ENCODE data around the gene MUC2. TPM values are rescaled to one million over a fixed set of nuclear protein-coding genes. Genes with fewer than 3 reads are reported as not detected.

MUC2 gene
- total RNA-seq, 1 donor from 2014 or later: not detected

DNA sequence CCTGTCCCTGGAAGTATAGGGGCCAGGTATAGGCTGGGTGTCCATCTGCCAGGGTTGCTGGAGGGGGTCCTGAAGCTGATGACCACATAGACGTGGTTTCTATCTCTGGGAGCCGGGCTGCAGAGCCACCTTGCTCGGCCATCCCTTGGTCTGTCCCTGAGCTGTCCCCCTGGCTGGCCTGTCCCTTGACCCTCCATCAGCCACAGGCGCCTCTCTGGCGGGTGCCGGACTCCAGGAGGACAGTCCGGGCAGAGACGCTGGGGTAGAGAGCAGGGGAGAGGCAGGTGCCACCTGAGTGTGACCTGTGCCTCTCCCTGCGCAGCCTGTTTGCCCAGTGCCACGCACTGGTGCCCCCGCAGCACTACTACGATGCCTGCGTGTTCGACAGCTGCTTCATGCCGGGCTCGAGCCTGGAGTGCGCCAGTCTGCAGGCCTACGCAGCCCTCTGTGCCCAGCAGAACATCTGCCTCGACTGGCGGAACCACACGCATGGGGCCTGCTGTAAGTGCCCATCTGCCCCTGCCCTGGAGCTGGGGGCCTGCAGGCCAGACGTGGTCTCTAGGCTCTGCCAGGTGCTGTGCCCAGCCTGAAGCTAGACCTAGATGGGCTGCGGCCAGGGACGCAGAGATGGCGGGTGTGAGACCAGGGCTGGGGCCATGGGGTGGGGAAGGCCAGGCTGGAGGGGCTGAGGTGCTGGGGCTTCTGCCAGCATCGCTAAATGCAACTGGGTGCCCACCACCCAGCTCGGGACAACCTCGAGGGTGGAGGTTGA, 29.9 kb downstream of the MUC2 start:
- Mint-ChIP-seq H3K27me3 (ENCODE audit: unreplicated experiment) (peaks cover 4% of the 10 kb centered on the region), H3K36me3 (ENCODE audit: unreplicated experiment) (no peaks in the 10 kb centered on the region), H3K9me3 (ENCODE audit: unreplicated experiment) (peaks cover 2% of the 10 kb centered on the region), H3K4me1 (ENCODE audit: low read depth, unreplicated experiment) (no peaks in the 10 kb centered on the region), H3K4me3 (ENCODE audit: unreplicated experiment) (no peak overlapping the region), H3K27ac (ENCODE audit: unreplicated experiment) (no peak overlapping the region)
- TF ChIP-seq, protein P1, sequence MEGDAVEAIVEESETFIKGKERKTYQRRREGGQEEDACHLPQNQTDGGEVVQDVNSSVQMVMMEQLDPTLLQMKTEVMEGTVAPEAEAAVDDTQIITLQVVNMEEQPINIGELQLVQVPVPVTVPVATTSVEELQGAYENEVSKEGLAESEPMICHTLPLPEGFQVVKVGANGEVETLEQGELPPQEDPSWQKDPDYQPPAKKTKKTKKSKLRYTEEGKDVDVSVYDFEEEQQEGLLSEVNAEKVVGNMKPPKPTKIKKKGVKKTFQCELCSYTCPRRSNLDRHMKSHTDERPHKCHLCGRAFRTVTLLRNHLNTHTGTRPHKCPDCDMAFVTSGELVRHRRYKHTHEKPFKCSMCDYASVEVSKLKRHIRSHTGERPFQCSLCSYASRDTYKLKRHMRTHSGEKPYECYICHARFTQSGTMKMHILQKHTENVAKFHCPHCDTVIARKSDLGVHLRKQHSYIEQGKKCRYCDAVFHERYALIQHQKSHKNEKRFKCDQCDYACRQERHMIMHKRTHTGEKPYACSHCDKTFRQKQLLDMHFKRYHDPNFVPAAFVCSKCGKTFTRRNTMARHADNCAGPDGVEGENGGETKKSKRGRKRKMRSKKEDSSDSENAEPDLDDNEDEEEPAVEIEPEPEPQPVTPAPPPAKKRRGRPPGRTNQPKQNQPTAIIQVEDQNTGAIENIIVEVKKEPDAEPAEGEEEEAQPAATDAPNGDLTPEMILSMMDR (IDR thresholded peaks at IDR 0.05; ENCODE audit: partially characterized antibody, unreplicated experiment): no peak
- DNase-seq: no peak

DNA sequence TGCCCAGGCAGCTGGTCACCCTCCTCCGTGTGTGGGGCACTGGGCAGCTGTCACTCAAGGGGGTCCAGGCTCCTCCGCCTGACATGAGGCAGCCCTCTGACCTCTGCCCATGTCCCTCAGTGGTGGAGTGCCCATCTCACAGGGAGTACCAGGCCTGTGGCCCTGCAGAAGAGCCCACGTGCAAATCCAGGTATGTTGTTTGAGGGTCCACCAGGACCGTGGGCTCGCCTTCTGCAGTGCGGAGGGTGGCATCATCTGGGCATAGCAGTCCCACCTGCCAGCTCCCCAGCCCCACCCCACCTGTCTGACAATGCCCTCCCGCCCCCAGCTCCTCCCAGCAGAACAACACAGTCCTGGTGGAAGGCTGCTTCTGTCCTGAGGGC, 30.5 kb downstream of the MUC2 start:
- Mint-ChIP-seq H3K4me1 (ENCODE audit: low read depth, unreplicated experiment) (no peaks in the 10 kb centered on the region), H3K9me3 (ENCODE audit: unreplicated experiment) (peaks cover 2% of the 10 kb centered on the region)

DNA sequence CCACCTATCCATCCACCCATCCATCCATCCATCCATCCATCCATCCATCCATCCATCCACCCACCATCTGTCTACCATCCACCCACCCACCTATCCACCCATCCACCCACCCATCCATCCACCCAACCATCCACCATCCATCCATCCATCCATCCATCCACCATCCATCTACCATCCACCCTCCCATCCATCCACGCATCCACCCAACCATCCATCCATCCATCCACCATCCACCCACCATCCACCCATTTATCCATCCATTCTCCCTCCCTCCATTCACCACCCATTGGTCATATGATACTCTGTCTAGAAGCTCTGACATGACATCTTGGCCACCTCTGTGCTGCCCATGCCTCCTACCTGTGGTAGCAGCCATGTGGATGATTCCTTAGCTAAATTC, 31.7 kb downstream of the MUC2 start:
- Mint-ChIP-seq H3K4me1 (ENCODE audit: low read depth, unreplicated experiment) (no peaks in the 10 kb centered on the region), H3K27me3 (ENCODE audit: unreplicated experiment) (peaks cover 6% of the 10 kb centered on the region), H3K4me3 (ENCODE audit: unreplicated experiment) (no peak overlapping the region), H3K9me3 (ENCODE audit: unreplicated experiment) (peaks cover 4% of the 10 kb centered on the region), H3K27ac (ENCODE audit: unreplicated experiment) (no peak overlapping the region), H3K36me3 (ENCODE audit: unreplicated experiment) (no peaks in the 10 kb centered on the region)
- TF ChIP-seq, protein P1 (IDR thresholded peaks at IDR 0.05; ENCODE audit: partially characterized antibody, unreplicated experiment): no peak
- DNase-seq: no peak

More for the DNA sequence above, 30.5 kb downstream of the MUC2 start:
- TF ChIP-seq, protein P1 (IDR thresholded peaks at IDR 0.05; ENCODE audit: partially characterized antibody, unreplicated experiment): no peak
- DNase-seq: no peak
- Mint-ChIP-seq H3K27ac (ENCODE audit: unreplicated experiment) (no peak overlapping the region), H3K36me3 (ENCODE audit: unreplicated experiment) (no peaks in the 10 kb centered on the region), H3K27me3 (ENCODE audit: unreplicated experiment) (peaks cover 4% of the 10 kb centered on the region), H3K4me3 (ENCODE audit: unreplicated experiment) (no peak overlapping the region)

DNA sequence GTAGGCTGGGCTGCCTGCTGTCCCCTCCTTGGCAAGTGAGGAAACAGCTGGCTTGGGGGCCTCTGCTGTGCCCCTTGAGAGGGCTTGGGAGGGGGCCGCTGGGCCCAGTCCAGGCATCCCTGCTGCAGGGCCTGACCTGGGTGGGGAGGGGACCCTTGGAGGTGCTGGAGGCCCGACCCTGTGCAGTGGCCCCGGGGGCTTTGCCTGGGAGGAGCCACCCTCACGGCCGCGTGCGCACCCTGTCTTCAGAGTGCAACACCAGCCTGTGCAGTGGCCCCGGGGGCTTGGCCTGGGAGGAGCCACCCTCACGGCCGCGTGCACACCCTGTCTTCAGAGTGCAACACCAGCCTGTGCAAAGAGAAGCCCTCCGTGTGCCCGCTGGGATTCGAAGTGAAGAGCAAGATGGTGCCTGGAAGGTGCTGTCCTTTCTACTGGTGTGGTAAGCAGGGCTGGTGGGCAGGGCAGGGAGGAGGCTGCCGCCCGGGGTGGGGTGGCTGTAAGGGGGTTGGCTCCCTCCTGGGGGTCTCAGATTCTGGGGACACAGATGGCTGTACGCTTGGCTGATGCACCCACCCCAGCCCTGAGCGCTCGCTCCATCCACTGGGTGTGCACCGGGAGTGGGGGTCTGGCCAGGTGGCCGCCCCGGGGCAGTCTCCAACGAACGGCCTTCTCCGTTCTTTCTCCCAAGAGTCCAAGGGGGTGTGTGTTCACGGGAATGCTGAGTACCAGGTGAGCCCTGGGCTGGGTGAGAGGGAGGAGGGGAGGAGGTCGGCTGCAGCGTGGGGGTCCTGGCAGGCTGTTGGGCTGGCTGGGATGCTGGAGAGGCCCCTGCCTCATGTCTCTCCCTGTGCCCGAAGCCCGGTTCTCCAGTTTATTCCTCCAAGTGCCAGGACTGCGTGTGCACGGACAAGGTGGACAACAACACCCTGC, 32.9 kb downstream of the MUC2 start:
- H3K4me1 Mint-ChIP-seq (ENCODE audit: low read depth, unreplicated experiment): no peaks in the 10 kb centered on the region
- TF ChIP-seq, protein P1 (IDR thresholded peaks at IDR 0.05; ENCODE audit: partially characterized antibody, unreplicated experiment): no peak
- no peak overlapping the region for H3K27ac Mint-ChIP-seq (ENCODE audit: unreplicated experiment)

More for the DNA sequence above, 32.9 kb downstream of the MUC2 start:
- Mint-ChIP-seq H3K27me3 (ENCODE audit: unreplicated experiment) (peaks cover 6% of the 10 kb centered on the region), H3K36me3 (ENCODE audit: unreplicated experiment) (no peaks in the 10 kb centered on the region), H3K4me3 (ENCODE audit: unreplicated experiment) (no peak overlapping the region), H3K9me3 (ENCODE audit: unreplicated experiment) (peaks cover 4% of the 10 kb centered on the region)
- no peak for DNase-seq
